GM12864 (cell line): ENCODE results near the gene IFT81.

ENCODE experiments used
- DNase-seq: peaks from one replicate; pipeline ENCODE4 v3.0.0-alpha.2; 2011; ENCODE audit warnings: low read depth
- H3K4me3 ChIP-seq: 2 replicates; pipeline ENCODE4 v1.5.1; 2011; ENCODE audit warnings: mild to moderate bottlenecking, low read depth, low read length, control low read depth
- TF ChIP-seq, protein P1 (sequence below): IDR thresholded peaks from 2 replicates; pipeline ENCODE4 v1.5.1; 2011; ENCODE audit warnings: low read depth, mild to moderate bottlenecking, moderate library complexity, low read length, control low read depth, inconsistent platforms; ENCODE audit errors: missing control alignments

The IFT81 gene

DNA sequence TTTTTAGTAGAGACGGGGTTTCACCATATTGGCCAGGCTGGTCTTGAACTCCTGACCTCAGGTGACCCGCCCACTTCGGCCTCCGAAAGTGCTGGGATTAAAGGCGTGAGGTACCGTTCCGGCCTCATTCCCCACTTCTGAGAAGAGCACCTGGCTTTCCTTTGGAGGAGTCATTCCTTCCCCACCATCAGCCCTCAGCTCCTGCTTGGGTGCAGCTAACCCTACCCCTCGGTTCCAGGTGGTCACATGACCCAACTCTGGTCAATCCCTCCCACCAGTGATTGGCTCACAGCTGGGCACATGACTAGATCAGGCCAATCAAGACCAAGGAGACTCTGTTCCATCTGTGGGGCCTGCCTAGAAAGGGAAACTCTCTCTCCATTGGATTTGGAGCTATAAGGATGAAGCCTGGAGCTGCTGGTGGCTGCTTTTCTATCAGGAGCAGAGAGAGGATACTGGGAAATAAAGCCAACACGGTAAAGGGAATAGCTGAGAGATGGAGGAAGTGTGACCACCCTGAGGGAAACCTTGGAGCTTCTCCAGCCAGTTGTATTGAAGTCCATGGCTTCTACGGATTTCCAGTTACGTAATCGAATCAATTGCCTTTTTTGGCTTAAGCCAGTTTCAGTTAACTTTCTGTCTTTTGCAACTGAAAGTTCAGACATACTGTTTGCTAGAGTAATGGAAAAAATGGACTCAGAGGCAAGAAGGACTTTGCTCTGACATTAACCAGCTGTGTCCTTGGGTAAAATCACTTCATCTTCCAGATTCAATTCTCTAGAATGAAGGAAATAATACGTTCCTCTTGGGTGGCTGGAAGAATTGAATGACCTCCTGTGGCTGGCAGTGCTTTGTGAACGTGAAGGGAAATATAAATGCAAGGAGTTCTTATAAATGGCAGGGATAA, 19.7 kb upstream of the IFT81 start:
- TF ChIP-seq, protein P1, sequence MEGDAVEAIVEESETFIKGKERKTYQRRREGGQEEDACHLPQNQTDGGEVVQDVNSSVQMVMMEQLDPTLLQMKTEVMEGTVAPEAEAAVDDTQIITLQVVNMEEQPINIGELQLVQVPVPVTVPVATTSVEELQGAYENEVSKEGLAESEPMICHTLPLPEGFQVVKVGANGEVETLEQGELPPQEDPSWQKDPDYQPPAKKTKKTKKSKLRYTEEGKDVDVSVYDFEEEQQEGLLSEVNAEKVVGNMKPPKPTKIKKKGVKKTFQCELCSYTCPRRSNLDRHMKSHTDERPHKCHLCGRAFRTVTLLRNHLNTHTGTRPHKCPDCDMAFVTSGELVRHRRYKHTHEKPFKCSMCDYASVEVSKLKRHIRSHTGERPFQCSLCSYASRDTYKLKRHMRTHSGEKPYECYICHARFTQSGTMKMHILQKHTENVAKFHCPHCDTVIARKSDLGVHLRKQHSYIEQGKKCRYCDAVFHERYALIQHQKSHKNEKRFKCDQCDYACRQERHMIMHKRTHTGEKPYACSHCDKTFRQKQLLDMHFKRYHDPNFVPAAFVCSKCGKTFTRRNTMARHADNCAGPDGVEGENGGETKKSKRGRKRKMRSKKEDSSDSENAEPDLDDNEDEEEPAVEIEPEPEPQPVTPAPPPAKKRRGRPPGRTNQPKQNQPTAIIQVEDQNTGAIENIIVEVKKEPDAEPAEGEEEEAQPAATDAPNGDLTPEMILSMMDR = no peak
- no peak for DNase-seq

DNA sequence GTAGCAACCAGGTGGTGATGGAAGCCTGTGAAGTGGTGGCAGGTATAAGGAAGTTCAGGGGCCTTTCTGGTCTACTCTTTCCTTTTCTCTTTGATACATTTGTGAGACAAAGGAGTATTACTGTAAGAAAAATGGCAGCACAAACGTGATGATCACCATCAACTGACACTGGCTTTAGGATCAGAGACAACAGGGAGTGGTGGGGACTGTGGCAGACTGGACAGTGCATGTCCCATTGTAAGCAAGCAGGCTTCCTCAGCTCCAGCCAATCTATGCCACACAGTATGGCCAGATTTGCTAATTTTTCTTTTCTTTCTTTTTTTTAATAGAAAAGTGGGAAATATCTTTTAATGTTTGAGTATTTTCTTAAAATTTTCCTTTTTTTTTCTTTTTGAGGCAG, 19.0 kb upstream of the IFT81 start:
- TF ChIP-seq, protein P1 = no peak
- H3K4me3 ChIP-seq = no peak overlapping the region
- no peak for DNase-seq

More for the DNA sequence above, 19.7 kb upstream of the IFT81 start:
- no peak overlapping the region for H3K4me3 ChIP-seq

DNA sequence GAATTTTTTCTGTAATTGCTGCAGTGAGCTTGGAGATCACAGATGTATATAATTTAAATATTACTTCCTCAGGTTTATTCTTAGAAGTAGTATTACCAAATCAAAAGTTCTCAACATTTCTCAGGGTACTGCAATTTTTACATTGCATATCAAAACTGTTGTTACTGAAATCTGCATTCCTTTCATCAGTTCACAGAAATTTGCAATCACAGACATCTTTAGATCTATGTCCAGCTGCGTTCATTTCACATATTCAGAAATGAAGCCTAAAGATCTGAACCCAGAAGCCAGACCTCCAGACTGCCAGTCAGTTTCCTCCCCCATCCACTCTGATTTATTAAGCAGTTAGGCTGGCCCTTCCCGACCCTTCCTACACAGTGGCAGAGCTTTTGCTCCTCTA, 18.2 kb upstream of the IFT81 start:
- DNase-seq = no peak
- TF ChIP-seq, protein P1 = no peak
- H3K4me3 ChIP-seq = no peak overlapping the region

DNA sequence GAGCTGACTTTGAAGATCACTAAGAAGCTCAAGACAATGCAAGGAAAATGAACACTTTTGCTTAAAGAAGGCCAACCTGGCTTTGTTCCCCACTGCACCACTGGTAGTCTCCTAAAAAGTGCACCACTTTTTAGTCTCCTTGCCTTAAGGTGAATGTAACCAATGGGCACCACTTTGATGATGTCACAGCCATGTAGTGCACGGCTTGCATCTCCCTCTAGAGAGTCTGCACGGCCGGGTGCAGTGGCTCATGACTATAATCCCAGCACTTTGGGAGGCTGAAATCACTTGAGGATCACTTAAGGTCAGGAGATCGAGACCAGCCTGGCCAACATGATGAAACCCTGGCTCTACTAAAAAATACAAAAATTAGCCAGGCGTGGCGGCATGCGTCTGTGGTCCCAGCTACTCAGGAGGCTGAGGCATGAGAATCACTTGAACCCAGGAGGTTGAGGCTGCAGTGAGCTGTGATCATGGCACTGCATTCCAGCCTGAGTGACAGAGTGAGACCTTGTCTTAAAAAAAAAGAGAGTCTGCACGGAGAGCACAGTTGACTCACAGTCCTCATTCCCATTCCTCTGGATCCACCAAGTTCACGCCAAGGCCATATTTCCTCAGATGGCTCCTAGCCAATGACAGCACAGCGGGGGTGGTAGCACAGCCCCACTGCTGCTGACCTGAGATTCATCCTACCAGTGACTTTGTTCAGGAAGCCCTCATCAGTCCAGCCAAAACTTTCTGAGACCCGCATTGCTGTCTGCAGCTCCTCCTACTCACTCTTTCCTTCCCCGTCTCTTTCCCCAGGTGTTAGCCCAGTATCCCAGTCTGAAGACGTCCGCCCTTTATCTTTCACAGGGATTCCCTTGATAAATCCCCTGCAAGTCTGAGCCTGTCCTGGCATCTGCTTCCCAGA, 16.5 kb upstream of the IFT81 start:
- no peak overlapping the region for H3K4me3 ChIP-seq
- TF ChIP-seq, protein P1 = no peak
- DNase-seq = no peak

DNA sequence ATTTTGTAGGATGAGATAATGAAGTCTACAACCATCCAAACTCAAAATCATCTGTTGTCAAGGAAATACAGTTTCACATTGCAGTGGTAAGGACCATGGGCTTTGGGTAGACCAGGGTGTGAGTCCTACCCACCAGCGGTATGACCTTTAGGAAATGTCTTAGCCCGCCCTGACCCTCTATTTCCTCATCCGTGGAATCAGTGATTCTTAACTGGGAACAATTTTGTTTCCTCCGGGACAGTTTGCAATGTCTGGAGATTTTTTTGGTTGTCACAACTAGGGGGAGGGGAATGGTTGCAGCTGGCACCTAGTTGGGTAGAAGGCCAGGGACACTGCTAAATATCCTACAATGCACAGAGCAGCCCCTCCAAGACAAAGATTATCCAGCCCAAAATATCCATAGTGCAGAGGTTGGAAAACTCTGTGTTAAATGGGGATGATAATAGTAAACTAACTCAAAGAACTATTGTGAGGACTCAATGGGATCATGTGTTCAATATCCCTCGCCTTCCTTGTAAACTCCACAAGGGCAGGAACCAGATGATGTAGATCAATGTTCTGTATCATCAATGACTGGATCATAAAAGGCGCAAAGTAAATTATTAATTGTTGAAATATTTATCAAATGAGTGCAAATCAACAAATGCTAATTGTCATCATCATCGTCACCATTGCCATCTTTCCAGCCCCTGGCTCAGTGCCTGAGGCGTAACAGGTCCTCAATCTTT, 15.7 kb upstream of the IFT81 start:
- DNase-seq = no peak
- TF ChIP-seq, protein P1 = no peak

DNA sequence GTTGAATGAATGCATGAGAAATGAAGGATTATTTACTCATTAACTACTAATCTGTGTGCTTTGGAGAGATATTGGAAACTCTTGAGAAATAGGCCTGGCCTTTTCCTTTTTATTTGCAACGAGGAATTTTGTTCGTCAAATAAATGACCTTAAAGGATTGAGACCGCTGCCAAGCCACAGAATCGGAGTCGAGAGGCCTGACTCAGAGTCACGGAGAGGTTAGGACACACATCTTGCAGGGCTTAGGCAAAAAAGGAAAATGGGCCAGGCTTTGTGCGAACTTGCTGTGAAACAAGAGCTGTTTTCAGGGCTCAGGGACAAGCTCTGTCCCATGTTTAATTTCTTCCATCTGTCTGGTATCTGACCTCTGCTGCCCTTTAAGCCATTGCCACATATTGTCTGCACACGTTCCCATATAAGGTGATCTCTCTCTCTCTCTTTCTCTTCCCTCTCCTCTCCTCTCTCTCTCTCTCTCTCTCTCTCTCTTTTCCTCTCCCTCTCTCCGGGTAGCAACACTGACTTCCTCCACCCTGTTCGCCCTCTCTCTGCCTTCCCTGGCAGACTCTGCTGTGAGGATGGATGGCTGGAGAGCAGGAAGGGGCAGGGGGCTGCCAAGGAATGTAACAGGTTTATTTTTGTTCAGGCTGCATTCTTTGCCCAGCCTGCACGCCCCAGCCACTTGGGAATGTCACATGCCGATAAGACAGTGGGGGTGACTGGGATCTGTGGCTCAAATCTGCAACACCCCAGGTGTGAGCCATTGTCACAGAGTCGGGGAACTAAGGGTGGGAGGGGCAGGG, 14.9 kb upstream of the IFT81 start:
- TF ChIP-seq, protein P1 = no peak
- H3K4me3 ChIP-seq = no peak overlapping the region
- no peak for DNase-seq

More for the DNA sequence above, 15.7 kb upstream of the IFT81 start:
- no peak overlapping the region for H3K4me3 ChIP-seq
